ENCODE results near the gene EGFL6. TPM values are rescaled to one million over a fixed set of nuclear protein-coding genes. Genes with fewer than 3 reads are reported as not detected.

Gene EGFL6
- polyA plus RNA-seq (2013, experiment 1 of 2; ENCODE audit: insufficient read length), result 0.26 TPM
- polyA plus RNA-seq (2013, experiment 2 of 2; ENCODE audit: insufficient read length), result 0.36 TPM

DNA sequence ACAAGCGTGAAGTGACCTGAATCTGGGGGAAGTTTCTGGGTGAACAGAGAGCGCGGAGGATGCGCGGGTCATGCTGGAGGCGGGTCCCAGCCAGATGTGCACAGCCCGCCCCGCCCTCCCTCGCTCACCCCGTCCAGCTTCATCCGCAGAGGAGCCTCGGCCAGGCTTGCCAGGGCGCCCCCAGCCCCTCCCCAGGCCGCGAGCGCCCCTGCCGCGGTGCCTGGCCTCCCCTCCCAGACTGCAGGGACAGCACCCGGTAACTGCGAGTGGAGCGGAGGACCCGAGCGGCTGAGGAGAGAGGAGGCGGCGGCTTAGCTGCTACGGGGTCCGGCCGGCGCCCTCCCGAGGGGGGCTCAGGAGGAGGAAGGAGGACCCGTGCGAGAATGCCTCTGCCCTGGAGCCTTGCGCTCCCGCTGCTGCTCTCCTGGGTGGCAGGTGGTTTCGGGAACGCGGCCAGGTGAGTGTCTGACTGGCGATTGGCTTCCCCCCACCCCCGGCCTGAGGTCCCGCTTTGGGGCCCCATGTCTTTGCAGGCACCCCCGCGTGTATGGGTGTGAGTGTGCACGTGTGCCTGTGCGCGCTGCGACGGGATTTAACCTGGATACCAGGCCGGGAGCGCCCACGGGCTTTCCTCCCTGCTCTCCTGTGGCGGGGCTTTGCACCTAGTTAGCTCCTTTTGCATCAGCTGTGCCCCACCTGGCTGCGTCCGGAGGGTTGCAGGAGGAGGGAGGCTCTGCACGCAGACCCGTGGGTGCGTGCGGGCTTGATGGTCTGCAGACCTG is at the start of gene EGFL6:
Gene EGFL6, plus strand, starts transcription at position 123 of the 782 bp plus-strand sequence. Its CDS starts 261 bp downstream, at position 384.
- DNase-seq, result no peak

- no peak for DNase-seq
These were observed 49.0 kb upstream of the EGFL6 start for GRCh38 chrX:13520351-13520750.

DNA sequence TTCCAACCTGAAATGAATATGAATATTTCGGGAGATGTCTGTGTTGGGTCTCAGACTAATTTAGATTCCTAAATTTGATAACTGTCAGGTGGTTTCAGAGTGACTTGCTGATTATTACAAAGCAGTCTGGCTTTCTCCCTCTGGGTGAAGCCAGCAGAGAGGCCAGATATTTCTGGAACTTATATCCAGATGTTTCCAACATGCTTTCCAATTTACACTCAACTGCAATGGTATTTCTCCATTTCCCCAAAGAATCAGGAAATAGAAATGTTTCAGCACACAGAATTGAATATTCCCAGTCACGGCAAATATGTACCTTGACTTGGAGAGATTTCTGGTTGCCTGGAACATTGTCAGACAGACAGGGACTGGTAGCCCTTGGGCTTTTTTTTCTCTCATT is 48.5 kb upstream of the EGFL6 start:
- DNase-seq, result peak; percentile 7

DNA sequence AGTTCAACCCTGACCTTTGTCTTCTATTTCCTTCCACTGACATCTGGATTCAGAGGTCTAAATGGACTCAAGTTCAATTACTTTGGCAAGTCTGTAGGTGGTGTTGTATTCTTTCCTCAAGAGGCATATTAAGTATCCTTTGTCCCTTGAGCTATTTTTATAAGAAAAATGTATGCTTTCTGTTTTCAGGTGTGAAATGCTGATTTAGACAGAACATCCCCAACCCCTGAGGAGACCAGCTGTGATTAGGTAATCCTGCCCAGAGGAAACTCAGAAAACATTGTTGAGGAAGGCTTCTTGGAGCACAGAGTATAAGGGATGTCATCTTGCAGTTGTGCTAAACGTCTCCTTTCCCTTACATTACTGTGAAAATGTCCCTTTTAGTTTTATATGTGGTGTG is 46.6 kb upstream of the EGFL6 start:
- DNase-seq, result no peak

DNA sequence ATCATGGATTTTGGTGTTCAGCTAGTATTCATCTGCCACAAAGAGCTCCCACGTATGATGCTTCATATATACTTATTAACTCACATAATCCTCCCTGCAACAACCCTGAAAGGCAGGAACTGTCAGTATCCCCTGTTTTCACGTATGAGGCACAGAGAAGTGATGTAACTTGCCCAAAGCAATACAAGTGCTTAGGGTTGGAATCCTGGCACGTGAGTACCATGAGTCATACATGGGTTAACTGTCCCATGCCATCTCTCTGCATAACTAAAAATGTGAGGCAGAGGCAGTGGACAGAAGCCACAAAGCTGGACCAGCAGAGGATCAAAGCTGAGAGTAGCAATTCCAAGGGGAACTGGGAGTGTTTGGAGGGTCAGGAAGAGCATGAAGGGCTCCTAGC is 35.7 kb upstream of the EGFL6 start:
- DNase-seq, result peak; percentile 60

DNA sequence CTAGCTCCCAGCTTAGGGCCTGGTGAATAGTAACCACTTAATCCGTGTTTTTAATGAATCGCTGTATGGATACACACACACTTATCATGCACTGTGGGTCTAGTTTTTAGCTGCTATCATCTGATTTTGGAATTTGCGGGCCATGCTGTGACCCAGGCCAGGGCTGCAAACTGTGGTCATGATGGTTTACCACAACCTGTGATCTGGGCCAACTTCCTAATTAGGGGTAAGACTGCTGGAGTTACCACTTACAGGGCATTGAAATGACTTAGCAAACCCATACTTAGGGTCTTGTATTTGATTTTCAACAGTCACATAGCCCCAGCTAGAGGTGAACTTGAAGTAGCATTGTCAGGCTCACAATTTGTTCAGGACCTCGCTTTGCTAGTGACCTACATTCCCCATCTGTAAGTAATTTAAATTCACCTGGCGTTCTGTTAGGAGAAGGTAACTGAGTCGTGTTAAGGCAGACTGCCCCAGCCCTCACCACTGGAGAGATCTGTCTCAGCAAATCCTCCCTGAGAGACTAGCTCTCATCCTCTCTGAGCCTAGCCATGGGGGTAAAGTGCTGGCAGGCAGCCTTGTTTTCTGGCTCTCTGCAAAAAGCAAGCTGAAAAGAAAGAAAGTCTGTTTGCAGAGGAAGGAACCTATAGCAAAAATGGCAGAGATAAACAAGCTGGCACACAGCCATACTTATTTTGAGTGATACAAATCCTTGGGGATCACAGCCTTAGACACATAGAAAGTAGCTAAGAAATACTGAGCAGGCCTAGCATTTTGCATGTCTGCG is 33.8 kb upstream of the EGFL6 start:
- DNase-seq, result no peak

- no peak for DNase-seq
These were observed 32.9 kb upstream of the EGFL6 start for GRCh38 chrX:13536551-13536950.

DNA sequence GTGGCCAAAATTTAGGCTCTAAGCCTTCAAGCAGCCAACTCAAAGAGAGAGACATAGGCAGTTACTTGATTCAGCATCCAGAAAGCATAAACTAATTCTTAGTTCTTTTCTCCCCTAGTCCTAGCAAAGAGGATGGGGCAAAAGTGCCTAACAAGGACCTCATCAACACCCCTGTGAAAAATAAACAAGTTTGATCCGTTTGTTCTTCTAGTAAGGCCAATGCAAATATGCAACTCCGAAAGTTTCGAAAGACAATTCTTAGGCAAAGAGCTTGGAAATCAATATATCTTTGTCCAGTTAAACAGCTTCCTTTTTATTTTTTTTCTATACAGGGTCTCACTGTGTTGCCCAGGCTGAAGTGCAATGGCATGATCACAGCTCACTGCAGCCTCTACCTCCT is 31.0 kb upstream of the EGFL6 start:
- no peak for DNase-seq

GRCh38 chrX:13540602-13541001 is 28.8 kb upstream of the EGFL6 start:
- DNase-seq, result peak; percentile 7

GRCh38 chrX:13545726-13546125 is 23.7 kb upstream of the EGFL6 start:
- DNase-seq, result no peak

DNA sequence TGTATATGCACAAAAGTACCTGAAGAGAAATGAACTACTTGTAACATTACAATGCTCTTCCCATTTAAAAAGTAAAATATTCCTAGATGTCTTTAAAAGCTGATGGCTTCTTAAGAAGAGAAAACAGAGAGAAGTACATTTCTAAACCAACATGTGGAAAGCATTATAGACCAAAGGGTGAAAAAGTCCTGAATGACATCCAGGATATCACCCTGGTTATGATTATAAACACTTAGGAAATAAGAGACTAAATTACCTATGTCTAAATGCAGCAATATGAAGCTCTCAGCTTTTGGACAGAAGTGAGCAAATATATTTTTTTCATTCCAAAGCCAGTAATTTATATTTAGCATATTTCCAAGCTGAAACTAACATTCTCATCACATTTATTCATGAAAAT is 21.7 kb upstream of the EGFL6 start:
- DNase-seq, result no peak

GRCh38 chrX:13550346-13550745 is 19.1 kb upstream of the EGFL6 start:
- no peak for DNase-seq

GRCh38 chrX:13551610-13552009 is 17.8 kb upstream of the EGFL6 start:
- DNase-seq, result no peak

GRCh38 chrX:13552892-13553291 is 16.5 kb upstream of the EGFL6 start:
- no peak for DNase-seq

- no peak for DNase-seq
These were observed 3.9 kb upstream of the EGFL6 start for GRCh38 chrX:13565511-13565910.

- no peak for DNase-seq
These were observed 832 bp downstream of the EGFL6 start for GRCh38 chrX:13570261-13570605.

DNA sequence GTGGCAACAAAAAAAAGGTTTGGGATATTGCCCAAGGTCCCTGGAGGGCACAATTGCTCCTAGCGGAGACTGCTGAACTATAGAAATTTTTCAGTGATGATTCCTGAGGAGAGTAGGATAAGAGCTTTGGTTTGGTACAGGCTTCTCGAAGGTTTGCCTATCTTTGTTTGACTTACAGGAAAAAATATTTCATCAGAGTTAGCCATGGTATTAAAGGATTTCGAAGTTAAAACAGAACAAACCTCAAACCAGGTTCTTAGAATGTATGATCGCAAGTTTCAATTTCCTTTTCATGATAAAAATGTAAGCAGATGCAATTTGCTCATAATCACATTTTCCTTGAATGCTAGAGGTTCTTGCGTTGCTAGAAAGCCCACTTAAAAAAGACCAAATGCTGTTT is 1.7 kb downstream of the EGFL6 start:
- DNase-seq, result no peak

DNA sequence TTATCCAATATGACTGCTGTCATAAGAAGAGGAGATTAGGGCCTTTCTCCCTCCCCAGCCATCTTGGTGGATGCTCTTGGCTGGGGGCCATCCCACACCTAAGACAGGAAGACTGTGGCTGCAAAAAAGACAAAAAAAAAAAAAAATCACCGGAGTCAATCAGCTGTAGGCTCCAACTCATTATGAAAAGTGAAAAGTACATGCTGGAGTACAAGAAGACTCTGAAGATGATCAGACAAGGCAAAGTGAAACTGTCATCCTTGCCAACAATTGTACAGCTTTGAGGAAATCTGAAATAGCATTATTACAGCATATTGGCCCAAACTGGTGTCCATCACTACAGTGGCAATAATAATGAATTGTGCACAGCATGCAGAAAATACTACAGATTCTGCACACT is 5.2 kb downstream of the EGFL6 start:
- no peak for DNase-seq

DNA sequence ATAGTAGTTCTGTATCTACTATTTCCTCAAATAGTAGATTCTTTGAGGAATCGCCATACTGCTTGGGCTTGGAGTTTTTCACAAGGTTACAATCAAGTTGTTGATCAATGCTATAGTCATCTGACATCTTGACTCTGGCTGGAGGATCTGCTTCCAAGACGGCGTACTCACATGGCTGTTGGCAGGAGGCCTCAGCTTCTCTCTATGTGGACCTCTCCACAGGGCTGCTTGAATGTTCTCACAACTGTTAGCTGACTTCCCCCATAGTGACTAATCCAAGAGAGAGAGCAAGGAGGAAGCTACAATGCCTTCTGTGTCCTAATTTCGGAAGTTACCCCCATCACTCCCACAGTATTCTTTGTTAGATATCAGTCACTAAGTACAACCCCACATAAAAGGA is 10.3 kb downstream of the EGFL6 start:
- no peak for DNase-seq

DNA sequence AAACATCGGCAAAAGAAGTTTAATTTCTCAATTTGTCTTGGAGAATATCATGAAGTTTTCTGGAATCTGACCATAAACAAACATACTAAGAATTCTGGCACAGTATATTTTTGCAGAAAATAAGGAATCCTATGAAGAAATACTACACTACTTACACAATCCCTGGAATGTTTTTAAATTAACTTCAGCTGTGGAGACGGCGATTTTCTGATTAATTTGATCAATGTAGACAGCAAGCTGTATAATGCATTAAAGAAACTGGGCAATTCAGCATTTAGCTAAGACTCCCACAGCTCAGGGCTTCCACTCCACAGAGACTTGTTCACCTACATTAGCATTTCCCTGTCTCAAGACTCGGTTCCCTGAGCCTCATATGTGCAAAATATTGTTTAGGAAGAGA is 12.2 kb downstream of the EGFL6 start:
- peak; percentile 2 for DNase-seq

- DNase-seq, result no peak
These were observed 18.5 kb downstream of the EGFL6 start for GRCh38 chrX:13587786-13588477.

DNA sequence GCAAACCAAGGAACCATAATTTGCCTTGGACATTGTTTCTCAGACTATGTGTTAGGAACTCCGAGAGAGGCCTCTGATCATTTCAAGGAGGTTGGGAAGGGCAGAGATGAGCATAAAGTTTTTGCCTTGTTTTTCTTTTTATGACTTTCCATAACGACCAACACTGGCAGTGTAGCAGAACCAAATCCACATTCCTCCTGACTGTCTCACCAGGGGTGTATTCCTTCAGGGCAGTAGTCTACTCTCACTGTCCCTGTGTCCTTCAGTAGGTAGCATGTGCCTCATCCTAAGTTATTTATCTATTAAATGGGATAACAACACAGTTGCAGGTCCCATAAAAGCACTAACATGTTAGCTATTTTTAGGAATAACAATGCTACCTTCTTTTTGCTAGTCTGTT is 20.8 kb downstream of the EGFL6 start:
- no peak for DNase-seq

- no peak for DNase-seq
These were observed 21.5 kb downstream of the EGFL6 start for GRCh38 chrX:13590914-13591313.
